Measurements from ENCODE around the gene MAN2B2. TPM values are rescaled to one million over a fixed set of nuclear protein-coding genes. Genes with fewer than 3 reads are reported as not detected.
A peak's percentile ranks its signal among the peaks of the same experiment; 100 is the strongest.

Gene MAN2B2
- total and polyA plus RNA-seq, 2 donors from 2014 or later = 19.9 to 34.3 TPM

DNA sequence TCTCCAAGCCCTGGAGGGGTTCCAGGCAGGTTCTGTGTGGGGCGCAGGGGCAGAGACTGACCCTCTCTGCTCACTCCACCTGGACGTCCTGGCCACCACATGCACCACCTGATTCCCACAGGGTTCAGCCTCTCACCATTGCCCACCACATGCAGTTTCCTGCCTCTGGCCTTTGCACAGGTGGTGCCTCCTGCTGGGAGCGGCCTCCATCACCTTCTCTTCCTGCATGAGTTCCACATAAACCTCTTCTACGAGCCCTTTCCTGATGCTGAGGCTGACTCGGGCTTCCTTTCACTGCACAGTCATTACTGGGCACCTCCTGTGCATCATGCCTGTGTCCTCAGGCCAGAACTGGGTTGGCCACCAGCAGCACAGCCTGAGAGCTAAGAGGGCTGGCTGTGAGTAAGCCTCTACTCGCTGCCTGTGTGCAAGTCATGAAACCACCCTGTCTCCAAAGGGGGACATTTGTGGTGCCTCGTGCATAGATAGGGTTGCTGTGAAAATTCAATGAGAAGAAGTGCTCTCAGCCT is 19.9 kb downstream of the MAN2B2 start:
- H3K9ac ChIP-seq (ENCODE audit: low read length in 3 of 3) = no peak overlapping the region
- intact Hi-C loops (cut with DNase I) = no loop called here
- H3K4me3 ChIP-seq (ENCODE audit: low read length in 3 of 3) = no peak overlapping the region
- peaks cover 0 to 5% (median 4%) of the 10 kb centered on the region in 3 donors for H3K36me3 ChIP-seq (ENCODE audit: control insufficient read depth in 2 of 3, insufficient read depth in 3 of 3, low read length in 3 of 3)
- FAIRE-seq (no peak), DNase-seq (no peak)
- H3K27ac ChIP-seq (ENCODE audit: low read depth in 2 of 2, low read length in 2 of 2) = no peak overlapping the region
- no peaks in the 10 kb centered on the region for H3K9me3 ChIP-seq (ENCODE audit: control insufficient read depth in 2 of 3, insufficient read depth in 1 of 3, low read length in 3 of 3)
- no peaks in the 10 kb centered on the region for H3K27me3 ChIP-seq (ENCODE audit: control insufficient read depth, insufficient read depth, low read length)
- H3K4me1 ChIP-seq (ENCODE audit: control insufficient read depth in 2 of 3, insufficient read depth in 2 of 3, low read depth in 1 of 3, low read length in 3 of 3) = no peaks in the 10 kb centered on the region
- TF ChIP-seq, protein P1, sequence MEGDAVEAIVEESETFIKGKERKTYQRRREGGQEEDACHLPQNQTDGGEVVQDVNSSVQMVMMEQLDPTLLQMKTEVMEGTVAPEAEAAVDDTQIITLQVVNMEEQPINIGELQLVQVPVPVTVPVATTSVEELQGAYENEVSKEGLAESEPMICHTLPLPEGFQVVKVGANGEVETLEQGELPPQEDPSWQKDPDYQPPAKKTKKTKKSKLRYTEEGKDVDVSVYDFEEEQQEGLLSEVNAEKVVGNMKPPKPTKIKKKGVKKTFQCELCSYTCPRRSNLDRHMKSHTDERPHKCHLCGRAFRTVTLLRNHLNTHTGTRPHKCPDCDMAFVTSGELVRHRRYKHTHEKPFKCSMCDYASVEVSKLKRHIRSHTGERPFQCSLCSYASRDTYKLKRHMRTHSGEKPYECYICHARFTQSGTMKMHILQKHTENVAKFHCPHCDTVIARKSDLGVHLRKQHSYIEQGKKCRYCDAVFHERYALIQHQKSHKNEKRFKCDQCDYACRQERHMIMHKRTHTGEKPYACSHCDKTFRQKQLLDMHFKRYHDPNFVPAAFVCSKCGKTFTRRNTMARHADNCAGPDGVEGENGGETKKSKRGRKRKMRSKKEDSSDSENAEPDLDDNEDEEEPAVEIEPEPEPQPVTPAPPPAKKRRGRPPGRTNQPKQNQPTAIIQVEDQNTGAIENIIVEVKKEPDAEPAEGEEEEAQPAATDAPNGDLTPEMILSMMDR (IDR thresholded peaks at IDR 0.05; ENCODE audit: borderline replicate concordance, extremely low read depth, insufficient read depth) = no peak

DNA sequence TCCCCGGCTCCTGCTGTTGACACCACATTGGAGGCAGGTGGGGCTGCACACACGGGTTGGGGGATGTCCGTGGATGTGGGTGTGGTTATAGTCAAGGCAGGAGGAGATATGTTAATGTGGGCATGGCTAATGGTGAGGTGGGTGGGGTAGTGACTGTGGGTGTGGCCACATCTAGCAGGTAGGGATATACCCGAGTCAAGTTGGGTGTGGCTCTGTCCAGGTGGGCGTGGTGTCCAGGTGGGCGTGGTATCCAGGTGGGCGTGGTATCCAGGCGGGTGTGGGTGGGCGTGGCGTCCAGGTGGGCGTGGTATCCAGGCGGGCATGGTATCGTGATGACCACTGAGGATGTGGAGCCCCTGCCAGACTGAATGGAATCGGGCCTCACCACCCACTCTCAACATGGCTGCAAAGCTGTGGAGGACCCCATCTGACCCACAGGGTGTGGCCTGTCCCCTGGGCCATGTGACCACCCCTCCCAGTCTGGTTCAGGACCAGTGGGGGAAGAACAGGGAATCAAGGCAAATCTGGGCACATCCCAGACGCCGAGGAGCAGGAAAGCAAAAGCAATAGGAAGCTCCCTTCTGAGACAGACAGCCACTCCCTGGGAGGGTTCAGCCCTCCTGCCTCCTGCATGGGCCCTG is 21.0 kb downstream of the MAN2B2 start:
- Histone ChIP-seq H3K4me3 (ENCODE audit: low read length in 3 of 3) (no peak overlapping the region), H3K36me3 (ENCODE audit: control insufficient read depth in 2 of 3, insufficient read depth in 3 of 3, low read length in 3 of 3) (peaks cover 0 to 10% (median 4%) of the 10 kb centered on the region in 3 donors), H3K4me1 (ENCODE audit: control insufficient read depth in 2 of 3, insufficient read depth in 2 of 3, low read depth in 1 of 3, low read length in 3 of 3) (no peaks in the 10 kb centered on the region), H3K27ac (ENCODE audit: low read depth in 2 of 2, low read length in 2 of 2) (no peak overlapping the region), H3K9me3 (ENCODE audit: control insufficient read depth in 2 of 3, insufficient read depth in 1 of 3, low read length in 3 of 3) (no peaks in the 10 kb centered on the region), H3K9ac (ENCODE audit: low read length in 3 of 3) (no peak overlapping the region), H3K27me3 (ENCODE audit: control insufficient read depth, insufficient read depth, low read length) (no peaks in the 10 kb centered on the region)
- DNase-seq = no peak
- TF ChIP-seq, protein P1 (IDR thresholded peaks at IDR 0.05; ENCODE audit: borderline replicate concordance, extremely low read depth, insufficient read depth) = no peak
- intact Hi-C loops (cut with DNase I) = no loop called here
- FAIRE-seq = no peak

DNA sequence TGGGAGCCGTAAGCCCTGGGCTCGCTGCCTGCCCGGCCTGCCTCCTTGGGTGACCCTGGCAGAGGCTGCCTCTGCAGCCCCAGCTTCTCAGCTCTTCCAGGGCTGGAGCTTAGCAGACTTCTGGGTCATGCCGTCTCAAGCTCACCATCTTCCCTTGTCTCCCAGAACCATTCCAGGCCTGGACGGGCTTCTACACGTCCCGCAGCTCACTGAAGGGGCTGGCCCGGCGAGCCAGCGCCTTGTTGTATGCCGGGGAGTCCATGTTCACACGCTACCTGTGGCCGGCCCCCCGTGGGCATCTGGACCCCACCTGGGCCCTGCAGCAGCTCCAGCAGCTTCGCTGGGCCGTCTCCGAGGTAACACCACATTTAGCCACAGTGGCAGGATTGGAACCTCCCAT is 22.0 kb downstream of the MAN2B2 start:
- peaks cover 0 to 14% (median 6%) of the 10 kb centered on the region in 3 donors for H3K36me3 ChIP-seq (ENCODE audit: control insufficient read depth in 2 of 3, insufficient read depth in 3 of 3, low read length in 3 of 3)

More for the DNA sequence above, 22.0 kb downstream of the MAN2B2 start:
- TF ChIP-seq, protein P1 (IDR thresholded peaks at IDR 0.05; ENCODE audit: borderline replicate concordance, extremely low read depth, insufficient read depth) = no peak
- H3K27ac ChIP-seq (ENCODE audit: low read depth in 2 of 2, low read length in 2 of 2) = no peak overlapping the region
- no peaks in the 10 kb centered on the region for H3K4me1 ChIP-seq (ENCODE audit: control insufficient read depth in 2 of 3, insufficient read depth in 2 of 3, low read depth in 1 of 3, low read length in 3 of 3)
- intact Hi-C loops (cut with DNase I) = no loop called here
- H3K27me3 ChIP-seq (ENCODE audit: control insufficient read depth, insufficient read depth, low read length) = no peaks in the 10 kb centered on the region
- FAIRE-seq (no peak), DNase-seq (peak in 1 of 5 donors; percentile 55)
- no peak overlapping the region for H3K4me3 ChIP-seq (ENCODE audit: low read length in 3 of 3)
- no peaks in the 10 kb centered on the region for H3K9me3 ChIP-seq (ENCODE audit: control insufficient read depth in 2 of 3, insufficient read depth in 1 of 3, low read length in 3 of 3)
- no peak overlapping the region for H3K9ac ChIP-seq (ENCODE audit: low read length in 3 of 3)

All from kidney (tissue), 14 donors.